GM18858 (cell line): ENCODE results near the gene GOSR2.
"Not testable (repeated sequence)": the region's sequence is repeated elsewhere in the genome, so short reads cannot be mapped to it uniquely, and the experiment has no call there.

Experiments used
- ATAC-seq: cut with Tn5 transposase; IDR thresholded peaks from one replicate; pipeline ENCODE4 v1.9.1; 2021; ENCODE audit not compliant: unreplicated experiment

GOSR2 gene

GRCh38 chr17:46984892-46985291, 61.9 kb downstream of the GOSR2 start:
- ATAC-seq, result no peak

GRCh38 chr17:46986366-46986765, 63.4 kb downstream of the GOSR2 start:
- ATAC-seq, result no peak

GRCh38 chr17:46987927-46988326, 65.0 kb downstream of the GOSR2 start:
- ATAC-seq, result not testable (repeated sequence)

DNA sequence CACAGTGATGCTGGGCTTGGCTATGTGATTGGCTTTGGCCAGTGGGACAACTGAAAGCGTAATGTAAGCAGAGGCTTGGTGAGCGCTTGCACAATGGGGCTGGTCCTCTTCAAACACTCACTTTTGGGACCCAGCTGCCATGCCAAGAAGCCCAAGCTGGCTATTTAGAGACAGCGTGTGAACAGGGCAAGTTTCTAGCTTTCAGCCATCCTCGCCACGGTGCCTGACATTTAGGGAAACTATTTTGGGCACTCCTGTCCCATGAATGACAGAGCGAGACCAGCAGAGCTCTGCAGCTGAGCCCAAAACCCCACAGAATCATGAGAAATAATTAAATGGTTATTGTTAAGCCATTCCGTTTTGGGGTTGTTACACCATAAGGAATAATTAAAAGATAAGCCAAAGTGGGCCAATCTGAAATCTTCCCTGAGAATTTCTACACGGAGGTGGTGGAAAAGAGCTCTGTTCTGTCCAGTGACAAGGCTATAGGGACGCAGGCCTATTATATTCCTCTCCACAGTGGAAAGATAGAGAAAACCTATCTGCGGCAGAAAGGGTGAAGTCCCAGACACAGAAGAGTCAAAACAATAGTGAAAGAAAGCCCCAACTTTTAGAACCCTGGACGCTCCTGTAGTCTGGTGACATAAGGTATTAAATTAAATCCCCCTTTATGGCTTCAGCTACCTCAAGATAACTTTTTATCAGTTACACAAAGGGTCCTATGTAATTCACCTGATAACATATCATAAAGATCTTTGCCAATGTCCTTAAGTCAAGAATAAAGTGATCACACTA, 66.9 kb downstream of the GOSR2 start:
- no peak for ATAC-seq

GRCh38 chr17:46991617-46992016, 68.7 kb downstream of the GOSR2 start:
- ATAC-seq, result no peak
